ENCODE measurements around the gene CDK14. TPM values are rescaled to one million over a fixed set of nuclear protein-coding genes. Genes with fewer than 3 reads are reported as not detected.

The CDK14 gene
- total and polyA plus RNA-seq, 10 of the 15 experiments (the other 5 are each of a cell fraction or from before 2014, with no cell fraction given), result 6.5 to 61.3 (median 24.2) TPM

- Histone ChIP-seq H3K79me2 (ENCODE audit: control insufficient read depth, insufficient read depth, low read length) (no peaks in the 10 kb centered on the region), H3K27ac (ENCODE audit: control insufficient read depth, insufficient read depth) (no peak overlapping the region), H3K9ac (ENCODE audit: control insufficient read depth, insufficient read depth, low read length) (no peak overlapping the region), H3K4me3 (no peak overlapping the region), H3K4me1 (ENCODE audit: control insufficient read depth, insufficient read depth, low read length) (no peaks in the 10 kb centered on the region), H4K20me1 (ENCODE audit: control insufficient read depth, insufficient read depth) (no peaks in the 10 kb centered on the region), H3K27me3 (replicated peaks in 1 of 2; ENCODE audit: control insufficient read depth in 2 of 2, insufficient read depth in 2 of 2, low read length in 1 of 2) (no peaks in the 10 kb centered on the region), H3K36me3 (ENCODE audit: control insufficient read depth in 2 of 2, insufficient read depth in 2 of 2, low read length in 1 of 2) (no peaks in the 10 kb centered on the region), H3K9me3 (replicated peaks; ENCODE audit: control insufficient read depth, insufficient read depth, low read length) (no peaks in the 10 kb centered on the region), H2AFZ (ENCODE audit: control insufficient read depth, low read depth, low read length) (no peak overlapping the region), H3K4me2 (ENCODE audit: control insufficient read depth, insufficient read depth) (no peak overlapping the region)
- in situ Hi-C loops (cut with MboI) (no loop called here), intact Hi-C loops (cut with micrococcal nuclease; ENCODE audit: unreplicated experiment) (loop anchor here (5.0 to 10.0 kb wide), 5 partner anchors 99 to 479 kb away; partner anchors contain the start of gene CDK14)
- SMC1A ChIA-PET (ENCODE audit: uncharacterized antibody, unreplicated experiment), result interaction anchor here (1.4 to 9.6 kb wide), 5 partner anchors 10 to 498 kb away, joined by 3 to 176 read pairs (median 4); no protein-coding TSS in a partner anchor
- CTCF ChIA-PET, result interaction anchor here (1.6 to 7.9 kb wide), 3 partner anchors 16 to 576 kb away, joined by 5 to 271 read pairs (median 52); no protein-coding TSS in a partner anchor
- TF ChIP-seq CBX5 (IDR thresholded peaks at IDR 0.05; ENCODE audit: low read depth) (no peak), TARDBP (IDR thresholded peaks at IDR 0.05; ENCODE audit: borderline replicate concordance) (no peak), NR2C2 (IDR thresholded peaks at IDR 0.05; ENCODE audit: borderline replicate concordance, control insufficient read depth, insufficient read length, low read depth) (no peak), ZNF687 (IDR thresholded peaks at IDR 0.05) (no peak), EED (IDR thresholded peaks at IDR 0.05; ENCODE audit: low read depth) (no peak), MYC (IDR thresholded peaks at IDR 0.05; ENCODE audit: insufficient read depth, insufficient read length, insufficient replicate concordance, low read length, severe bottlenecking) (no peak), TCF3 (IDR thresholded peaks at IDR 0.05; ENCODE audit: borderline replicate concordance, insufficient read depth, low read depth, low read length) (no peak), RFX5 (IDR thresholded peaks at IDR 0.05; ENCODE audit: low read depth, low read length) (no peak), PML (IDR thresholded peaks at IDR 0.05; ENCODE audit: low read length) (no peak), CREM (IDR thresholded peaks at IDR 0.05; ENCODE audit: low read depth) (no peak), TAF1 (IDR thresholded peaks at IDR 0.05; ENCODE audit: borderline replicate concordance, low read depth, low read length) (no peak), SPI1 (IDR thresholded peaks at IDR 0.05; ENCODE audit: borderline replicate concordance, insufficient read depth, low read depth, low read length) (no peak)
- no TSS peak for BruUV-seq (replicated peaks)
- no peak for FAIRE-seq
- RAD21 ChIA-PET (ENCODE audit: unreplicated experiment), result interaction anchor here (1.2 to 7.4 kb wide), 3 partner anchors 281 to 322 kb away, joined by 3 to 132 read pairs (median 3); no protein-coding TSS in a partner anchor
- ATAC-seq, result no peak
- POLR2A ChIA-PET, result no interaction called here
- WGBS (ENCODE audit: insufficient coverage, insufficient replicate concordance, low lambda C conversion rate, missing lambda C conversion rate), result 91% methylated on average over 5 of the region's 5 CpGs
- no peak for DNase-seq (ENCODE audit: low read depth, low spot score)
Measured at GRCh38 chr7:91030680-91031380, 434.7 kb downstream of the CDK14 start.

Data from GM12878 (cell line).